Esophagus muscularis mucosa (tissue), 4 donors: ENCODE measurements around the gene KRTAP9-6.

ENCODE experiments used
- CTCF ChIP-seq, 3 experiments: fragments of 200-600 bp in 2 of 3; fragments of 450-650 bp in 1 of 3; sonication (generic) in 2 of 3; IDR thresholded peaks; one replicate each; pipeline ENCODE4 v1.5.1; 2017 to 2019; ENCODE audit warnings: antibody characterized with exemption in 3 of 3, mild to moderate bottlenecking in 2 of 3, moderate library complexity in 1 of 3
- EP300 ChIP-seq: sonication (generic); formaldehyde crosslinking; IDR thresholded peaks from one replicate; pipeline ENCODE4 v1.6.1; 2017; ENCODE audit warnings: antibody characterized with exemption
- POLR2A ChIP-seq: fragments of 450-650 bp; IDR thresholded peaks from one replicate; pipeline ENCODE4 v1.6.1; 2017; ENCODE audit warnings: antibody characterized with exemption, moderate library complexity, mild to moderate bottlenecking, low read depth
- POLR2AphosphoS5 ChIP-seq, 2 donors: sonication (generic); formaldehyde crosslinking; IDR thresholded peaks; one replicate each; pipeline ENCODE4 v1.6.1; 2017; ENCODE audit warnings: antibody characterized with exemption in 2 of 2

DNA sequence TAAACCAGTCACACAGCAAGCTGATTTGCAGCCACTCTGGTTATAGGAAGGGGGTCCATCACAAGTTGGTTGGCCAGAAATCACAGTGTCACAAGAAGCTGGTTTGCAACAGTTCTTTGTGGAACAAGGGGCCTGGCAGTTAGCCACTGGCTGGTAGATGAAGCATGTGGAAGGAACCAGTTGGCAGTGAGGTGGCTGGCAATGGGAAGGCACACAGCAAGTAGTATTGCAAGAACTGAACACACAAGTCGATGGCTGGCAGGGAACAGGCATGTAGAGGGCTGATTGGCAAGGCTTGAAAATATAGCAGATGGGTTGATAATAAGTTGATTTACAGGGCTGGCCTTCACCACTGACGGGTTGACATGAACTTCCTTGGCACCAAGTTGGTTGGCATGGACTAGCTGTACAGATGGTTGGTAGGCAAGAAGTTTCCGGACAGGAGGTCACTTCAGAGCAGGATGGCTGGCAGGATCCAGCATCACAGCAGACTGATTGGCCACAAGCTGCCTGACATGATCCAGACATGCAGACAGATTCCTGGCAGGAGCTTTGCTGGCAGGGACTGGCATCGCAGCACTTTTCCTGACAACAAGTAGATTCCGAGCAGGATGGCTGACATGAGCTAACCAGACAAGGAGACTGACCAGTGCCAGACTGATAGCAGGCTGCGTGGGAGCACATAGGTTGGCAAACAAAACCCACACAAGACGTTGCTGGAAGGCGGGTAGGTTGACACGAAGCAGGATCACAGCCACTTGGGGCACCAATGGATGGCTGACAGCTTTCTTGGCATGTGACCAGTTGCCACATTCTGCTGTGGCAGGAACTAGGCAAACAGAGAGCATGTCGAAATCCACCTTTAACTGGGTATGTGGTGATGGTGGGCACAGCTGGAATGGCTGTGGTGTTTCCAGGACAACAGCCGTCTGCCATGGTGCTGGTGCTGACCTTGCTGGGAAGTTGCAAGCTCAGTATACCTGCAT is 37.0 kb downstream of the KRTAP9-6 start, which contains the start of gene KRTAP29-1:
- TF ChIP-seq CTCF (IDR thresholded peaks at IDR 0.05) (no peak), POLR2AphosphoS5 (IDR thresholded peaks at IDR 0.05) (no peak), POLR2A (no peak), EP300 (no peak)
